GM21723 (cell line): ENCODE results near the gene CRY1.
A peak's percentile ranks its signal among the peaks of the same experiment; 100 is the strongest.
"Not testable (repeated sequence)": the region's sequence is repeated elsewhere in the genome, so short reads cannot be mapped to it uniquely, and the experiment has no call there.

ENCODE experiments used
- ATAC-seq: cut with Tn5 transposase; IDR thresholded peaks from one replicate; pipeline ENCODE4 v1.9.1; 2021; ENCODE audit warnings: mild to moderate bottlenecking, moderate library complexity; ENCODE audit not compliant: unreplicated experiment

The CRY1 gene

GRCh38 chr12:107108995-107109508 lies 15.7 kb upstream of the CRY1 start:
- no peak for ATAC-seq

GRCh38 chr12:107108366-107108765 lies 15.0 kb upstream of the CRY1 start:
- not testable (repeated sequence) for ATAC-seq

GRCh38 chr12:107107381-107107780 lies 14.0 kb upstream of the CRY1 start:
- ATAC-seq = no peak

- ATAC-seq = no peak
These were observed 13.1 kb upstream of the CRY1 start for GRCh38 chr12:107106241-107107025.

- no peak for ATAC-seq
These were observed 12.0 kb upstream of the CRY1 start for GRCh38 chr12:107105410-107105703.

- no peak for ATAC-seq
These were observed 10.2 kb upstream of the CRY1 start for GRCh38 chr12:107103516-107103915.

- ATAC-seq = no peak
These were observed 9.7 kb upstream of the CRY1 start for GRCh38 chr12:107103097-107103496.

- no peak for ATAC-seq
These were observed 8.9 kb upstream of the CRY1 start for GRCh38 chr12:107102294-107102693.

- ATAC-seq = no peak
These were observed 8.3 kb upstream of the CRY1 start for GRCh38 chr12:107101651-107102050.

GRCh38 chr12:107099917-107100316 lies 6.6 kb upstream of the CRY1 start:
- no peak for ATAC-seq

- no peak for ATAC-seq
These were observed 3.2 kb upstream of the CRY1 start for GRCh38 chr12:107096571-107096970.

- ATAC-seq = no peak
These were observed 767 bp upstream of the CRY1 start for GRCh38 chr12:107094183-107094448.

GRCh38 chr12:107092669-107093416 lies 506 bp downstream of the CRY1 start:
- peak; percentile 37 for ATAC-seq

GRCh38 chr12:107091989-107092641 lies 1.2 kb downstream of the CRY1 start:
- ATAC-seq = peak; percentile 19

GRCh38 chr12:107091381-107091780 lies 2.0 kb downstream of the CRY1 start:
- ATAC-seq = no peak

- no peak for ATAC-seq
These were observed 2.6 kb downstream of the CRY1 start for GRCh38 chr12:107090711-107091110.

GRCh38 chr12:107088912-107089311 lies 4.4 kb downstream of the CRY1 start:
- no peak for ATAC-seq

- ATAC-seq = no peak
These were observed 7.0 kb downstream of the CRY1 start for GRCh38 chr12:107086314-107086713.

- ATAC-seq = no peak
These were observed 11.6 kb downstream of the CRY1 start for GRCh38 chr12:107081778-107082177.

GRCh38 chr12:107080299-107080698 lies 13.1 kb downstream of the CRY1 start:
- no peak for ATAC-seq

GRCh38 chr12:107079172-107080011 lies 14.0 kb downstream of the CRY1 start:
- no peak for ATAC-seq
